ENCODE data around the gene SYPL2. TPM values are rescaled to one million over a fixed set of nuclear protein-coding genes. Genes with fewer than 3 reads are reported as not detected.

SYPL2 gene
- total RNA-seq (2021; fragmentation: NEBNext Ultra II Directional; extraction: Animal tissue kit (Norgen Biotek cat#: 25700)) (1.5 and 1.7 TPM in 2 replicates), polyA plus RNA-seq (2011; rRNA removed) (1.5 and 1.6 TPM in 2 replicates), polyA minus RNA-seq (2011; rRNA and poly(A)+ RNA removed) (2.0 and 2.2 TPM in 2 replicates)
- polyA plus RNA-seq (2011; cell fraction: cytosol; rRNA removed): 1.3 TPM
- polyA plus RNA-seq (2011; cell fraction: nucleus; rRNA removed): 3.1 TPM
- 1.2 to 1.7 TPM (median 1.4 TPM) in 4 replicates for polyA plus RNA-seq (2012, experiment 1 of 2)
- 1.2 TPM for polyA plus RNA-seq (2012, experiment 2 of 2)
- 2.3 TPM for polyA plus RNA-seq (2013, experiment 1 of 2)
- polyA plus RNA-seq (2013, experiment 2 of 2): 2.0 TPM
- polyA minus RNA-seq (2011; cell fraction: cytosol; rRNA and poly(A)+ RNA removed): 0.66 TPM
- 1.6 TPM for polyA minus RNA-seq (2011; cell fraction: nucleus; rRNA and poly(A)+ RNA removed)
- long read RNA-seq, experiment 1, partial matches to known transcripts: 0 of 3 reads
- long read RNA-seq, experiment 1, other reads (novel, unspliced or antisense): 3 of 3 reads
- long read RNA-seq, experiment 2: 0 reads

DNA sequence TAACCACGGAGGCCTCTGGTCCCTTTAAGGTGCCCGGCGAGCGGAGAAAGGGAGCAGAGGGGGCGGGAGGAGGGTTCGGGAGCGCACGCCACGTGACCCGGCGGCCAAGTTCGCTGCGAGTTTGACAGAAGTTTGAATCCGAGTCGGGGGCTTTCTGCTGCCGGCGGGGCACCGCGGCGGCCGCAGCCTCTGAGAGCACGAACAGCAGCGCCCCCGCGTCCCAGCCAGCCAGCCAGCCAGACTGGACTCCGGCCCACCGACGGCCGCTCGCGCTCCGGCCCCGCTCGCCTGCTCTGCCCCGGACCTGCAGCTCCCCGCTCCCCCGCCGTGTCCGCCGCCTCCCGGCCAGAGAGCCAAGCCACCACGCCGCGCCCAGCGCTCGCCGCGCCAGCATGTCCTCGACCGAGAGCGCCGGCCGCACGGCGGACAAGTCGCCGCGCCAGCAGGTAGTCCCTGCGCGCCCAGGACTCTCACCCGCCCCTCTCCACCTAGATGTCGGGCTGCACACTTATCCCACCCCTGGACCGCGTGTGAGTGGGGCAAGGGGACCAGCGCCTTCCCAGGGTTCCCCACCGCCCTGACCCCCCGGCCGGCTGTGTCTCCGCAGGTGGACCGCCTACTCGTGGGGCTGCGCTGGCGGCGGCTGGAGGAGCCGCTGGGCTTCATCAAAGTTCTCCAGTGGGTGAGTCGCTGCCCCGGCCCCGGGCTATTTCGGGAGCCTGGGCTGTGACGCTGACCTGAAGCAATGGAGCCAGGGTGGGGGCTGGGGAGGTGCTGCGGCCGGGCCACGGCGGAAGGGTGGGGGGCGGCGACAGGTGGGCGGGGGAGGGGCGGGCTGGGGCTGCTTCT is at the start of gene SYPL2:
SYPL2 (plus strand) TSS at position 95 of the 849 bp plus-strand sequence; CDS start at position 393, 298 bp downstream.
- Histone ChIP-seq H3K27ac (ENCODE audit: low read depth, low read length) (no peak within 1 kb of the TSS), H3K56ac (replicated peaks; ENCODE audit: insufficient read length, low read depth, low read length) (peak within 1 kb of the TSS; percentile 33), H2AFZ (ENCODE audit: low read length) (peak within 1 kb of the TSS; percentile 84), H2BK120ac (replicated peaks; ENCODE audit: low read depth, low read length) (no peak within 1 kb of the TSS), H3K14ac (ENCODE audit: insufficient read length) (no peak within 1 kb of the TSS), H2BK15ac (ENCODE audit: low read length) (no peak within 1 kb of the TSS), H2BK12ac (ENCODE audit: low read depth, low read length) (no peak within 1 kb of the TSS), H3K27me3 (replicated peaks in 1 of 4; ENCODE audit: control insufficient read depth in 3 of 4, extremely low read depth in 1 of 4, insufficient read depth in 3 of 4, low read length in 3 of 4) (peaks cover 4 to 52% (median 40%) of the 10 kb centered on the region in 4 experiments), H3K4me3 (ENCODE audit: extremely low read depth in 1 of 4, insufficient read depth in 2 of 4, low read depth in 3 of 4, low read length in 4 of 4) (peak within 1 kb of the TSS; percentile 61 to 80 (median 64)), H2BK5ac (ENCODE audit: low read depth, low read length) (no peak within 1 kb of the TSS), H4K20me1 (replicated peaks in 1 of 2; ENCODE audit: control insufficient read depth in 1 of 2, insufficient read depth in 2 of 2, low read length in 2 of 2) (no peaks in the 10 kb centered on the region), H3K23me2 (ENCODE audit: low read depth, low read length) (peaks cover 8% of the 10 kb centered on the region; the same call in 1 of the 2 replicates), H3K9ac (replicated peaks in 1 of 4; ENCODE audit: extremely low read depth in 1 of 4, low read depth in 3 of 4, low read length in 3 of 4) (0 out of 7 replicates have a peak within 1 kb of the TSS, but pooled peaks of 1 of the 4 experiments have one; percentile 2), H2BK20ac (ENCODE audit: low read length) (no peak within 1 kb of the TSS; the same call in 1 of the 2 replicates), H3K4ac (replicated peaks; ENCODE audit: insufficient read length, low read depth, low read length) (no peak within 1 kb of the TSS), H4K91ac (replicated peaks; ENCODE audit: insufficient read length, low read length) (no peak within 1 kb of the TSS), H3K4me2 (ENCODE audit: insufficient read depth in 1 of 2, low read depth in 2 of 2, low read length in 2 of 2) (peak within 1 kb of the TSS; percentile 88 to 94), H3K79me1 (ENCODE audit: low read depth, low read length) (no peaks in the 10 kb centered on the region), H4K8ac (ENCODE audit: extremely low read depth, insufficient read depth, low read length) (peak within 1 kb of the TSS; percentile 58; the same call in 1 of the 2 replicates), H3K4me1 (replicated peaks in 1 of 4; ENCODE audit: control insufficient read depth in 3 of 4, insufficient read depth in 4 of 4, low read length in 3 of 4) (peaks cover 0 to 8% (median 1%) of the 10 kb centered on the region in 4 experiments; a peak in 5 of 7 replicates), H3K79me2 (ENCODE audit: control insufficient read depth in 1 of 2, insufficient read depth in 2 of 2, low read length in 2 of 2) (no peaks in the 10 kb centered on the region), H2AK5ac (ENCODE audit: low read depth, low read length) (no peak within 1 kb of the TSS), H3K9me3 (ENCODE audit: insufficient read depth in 2 of 2, low read depth in 1 of 2, low read length in 1 of 2) (no peaks in the 10 kb centered on the region), H4K5ac (ENCODE audit: insufficient read length, low read depth, low read length) (no peak within 1 kb of the TSS), H3K36me3 (ENCODE audit: control insufficient read depth in 2 of 4, insufficient read depth in 4 of 4, low read length in 3 of 4) (no peaks in the 10 kb centered on the region), H3K23ac (ENCODE audit: insufficient read length) (no peak within 1 kb of the TSS), H3K18ac (ENCODE audit: extremely low read depth, low read length) (peak within 1 kb of the TSS; percentile 56; the same call in 1 of the 2 replicates)
- DNase-seq (ENCODE audit: low read depth in 1 of 2, low spot score in 2 of 2) (peak in 1 of 2 experiments; percentile 77), FAIRE-seq (no peak)
- 1% methylated on average over 33 of the region's 88 CpGs; no CpG with 5 or more reads in 1 of the 2 experiments for WGBS, 2 experiments (ENCODE audit: extremely low coverage in 1 of 2, insufficient coverage in 1 of 2, insufficient read length in 1 of 2, insufficient replicate concordance in 2 of 2, low coverage in 1 of 2, low lambda C conversion rate in 2 of 2, missing lambda C conversion rate in 1 of 2)
- ChIA-PET CTCF (ENCODE audit: partially characterized antibody) (interaction anchor here (1.6 kb wide), 1 partner anchor 66 kb away, joined by 6 read pairs; no protein-coding TSS in a partner anchor), POLR2A (ENCODE audit: partially characterized antibody) (interaction anchor here (1.4 to 2.0 kb wide), 2 partner anchors 11 to 40 kb away, joined by 5 to 6 read pairs; partner anchors contain the start of gene PSMA5)
- TF ChIP-seq SP4 (IDR thresholded peaks at IDR 0.05; ENCODE audit: low read length) (no peak), RXRA (IDR thresholded peaks at IDR 0.05; ENCODE audit: insufficient read depth, low read depth, low read length) (no peak), FOSL1 (IDR thresholded peaks at IDR 0.05; ENCODE audit: insufficient read depth, low read depth, low read length) (no peak), SP2 (IDR thresholded peaks at IDR 0.05; ENCODE audit: low read length) (no peak), CREB1 (IDR thresholded peaks at IDR 0.05) (no peak), SAP30 (IDR thresholded peaks at IDR 0.05; ENCODE audit: insufficient read depth, insufficient replicate concordance, low read length) (no peak), SIX5 (IDR thresholded peaks at IDR 0.05; ENCODE audit: low read depth, low read length) (no peak), SRF (IDR thresholded peaks at IDR 0.05; ENCODE audit: low read depth, low read length) (no peak), TBP (IDR thresholded peaks at IDR 0.05; ENCODE audit: low read depth, low read length) (no peak), JUN (IDR thresholded peaks at IDR 0.05; ENCODE audit: low read depth, low read length) (no peak)
